ENCODE results near the gene UNC13B. TPM values are rescaled to one million over a fixed set of nuclear protein-coding genes. Genes with fewer than 3 reads are reported as not detected.

Gene UNC13B
- total and polyA plus RNA-seq, 2 experiments from 2014 or later: 7.1 to 24.3 TPM

- no peaks in the 10 kb centered on the region for H3K36me3 ChIP-seq (replicated peaks; ENCODE audit: insufficient read depth, low read depth)
- no peak overlapping the region for H2AFZ ChIP-seq
- no peak overlapping the region for H3K27ac ChIP-seq
- H3K4me2 ChIP-seq: no peak overlapping the region
- no peak for TF ChIP-seq EZH2 (IDR thresholded peaks at IDR 0.05; ENCODE audit: borderline replicate concordance)
- TF ChIP-seq EZH2phosphoT487 (IDR thresholded peaks at IDR 0.05; ENCODE audit: low read depth, severe bottlenecking, unreplicated experiment): no peak
- TF ChIP-seq CTCF (IDR thresholded peaks at IDR 0.05; ENCODE audit: poor library complexity): no peak
- no peak overlapping the region for H3K4me3 ChIP-seq
- no peaks in the 10 kb centered on the region for H3K9me3 ChIP-seq (ENCODE audit: low read depth)
- no peaks in the 10 kb centered on the region for H3K27me3 ChIP-seq
- H3K79me2 ChIP-seq: no peaks in the 10 kb centered on the region
- no peaks in the 10 kb centered on the region for H4K20me1 ChIP-seq (ENCODE audit: insufficient read depth, poor library complexity, severe bottlenecking)
- WGBS (ENCODE audit: low lambda C conversion rate, missing lambda C conversion rate): 75% methylated on average over 1 of the region's 1 CpG
- no peak for DNase-seq (ENCODE audit: low spot score)
- H3K9me2 ChIP-seq (replicated peaks; ENCODE audit: insufficient read depth): no peaks in the 10 kb centered on the region
- no peaks in the 10 kb centered on the region for H3K4me1 ChIP-seq (ENCODE audit: insufficient read depth)
Observed at GRCh38 chr9:35333551-35333950, 171.7 kb downstream of the UNC13B start.

GRCh38 chr9:35335164-35335563, 173.4 kb downstream of the UNC13B start:
- no peaks in the 10 kb centered on the region for H3K36me3 ChIP-seq (replicated peaks; ENCODE audit: insufficient read depth, low read depth)
- no peak overlapping the region for H2AFZ ChIP-seq
- H3K27me3 ChIP-seq: no peaks in the 10 kb centered on the region
- H3K4me3 ChIP-seq: no peak overlapping the region
- H3K4me2 ChIP-seq: no peak overlapping the region
- H3K9me3 ChIP-seq (ENCODE audit: low read depth): no peaks in the 10 kb centered on the region
- no peaks in the 10 kb centered on the region for H3K9me2 ChIP-seq (replicated peaks; ENCODE audit: insufficient read depth)
- no peak for TF ChIP-seq CTCF (IDR thresholded peaks at IDR 0.05; ENCODE audit: poor library complexity)
- no peak for TF ChIP-seq EZH2phosphoT487 (IDR thresholded peaks at IDR 0.05; ENCODE audit: low read depth, severe bottlenecking, unreplicated experiment)
- TF ChIP-seq EZH2 (IDR thresholded peaks at IDR 0.05; ENCODE audit: borderline replicate concordance): no peak
- no peaks in the 10 kb centered on the region for H3K4me1 ChIP-seq (ENCODE audit: insufficient read depth)
- no peak overlapping the region for H3K27ac ChIP-seq
- DNase-seq (ENCODE audit: low spot score): no peak
- H3K79me2 ChIP-seq: no peaks in the 10 kb centered on the region
- H4K20me1 ChIP-seq (ENCODE audit: insufficient read depth, poor library complexity, severe bottlenecking): no peaks in the 10 kb centered on the region

GRCh38 chr9:35338086-35338485, 176.3 kb downstream of the UNC13B start:
- Histone ChIP-seq H3K27ac (no peak overlapping the region), H2AFZ (no peak overlapping the region), H3K4me1 (ENCODE audit: insufficient read depth) (no peaks in the 10 kb centered on the region), H4K20me1 (ENCODE audit: insufficient read depth, poor library complexity, severe bottlenecking) (no peaks in the 10 kb centered on the region), H3K4me3 (no peak overlapping the region), H3K27me3 (no peaks in the 10 kb centered on the region), H3K36me3 (replicated peaks; ENCODE audit: insufficient read depth, low read depth) (no peaks in the 10 kb centered on the region), H3K9me2 (replicated peaks; ENCODE audit: insufficient read depth) (no peaks in the 10 kb centered on the region), H3K79me2 (no peaks in the 10 kb centered on the region), H3K9me3 (ENCODE audit: low read depth) (no peaks in the 10 kb centered on the region), H3K4me2 (no peak overlapping the region)
- 88% methylated on average over 2 of the region's 2 CpGs for WGBS (ENCODE audit: low lambda C conversion rate, missing lambda C conversion rate)
- no peak for DNase-seq (ENCODE audit: low spot score)
- no peak for TF ChIP-seq EZH2 (IDR thresholded peaks at IDR 0.05; ENCODE audit: borderline replicate concordance)

- no peak for TF ChIP-seq CTCF (IDR thresholded peaks at IDR 0.05; ENCODE audit: poor library complexity)
- H3K36me3 ChIP-seq (replicated peaks; ENCODE audit: insufficient read depth, low read depth): no peaks in the 10 kb centered on the region
- H3K4me2 ChIP-seq: no peak overlapping the region
- no peak overlapping the region for H3K27ac ChIP-seq
- H3K9me2 ChIP-seq (replicated peaks; ENCODE audit: insufficient read depth): no peaks in the 10 kb centered on the region
- 95% methylated on average over 6 of the region's 6 CpGs for WGBS (ENCODE audit: low lambda C conversion rate, missing lambda C conversion rate)
- no peaks in the 10 kb centered on the region for H4K20me1 ChIP-seq (ENCODE audit: insufficient read depth, poor library complexity, severe bottlenecking)
- DNase-seq (ENCODE audit: low spot score): no peak
- no peak overlapping the region for H3K4me3 ChIP-seq
- H3K79me2 ChIP-seq: no peaks in the 10 kb centered on the region
- H3K27me3 ChIP-seq: no peaks in the 10 kb centered on the region
- H2AFZ ChIP-seq: no peak overlapping the region
- no peaks in the 10 kb centered on the region for H3K9me3 ChIP-seq (ENCODE audit: low read depth)
- H3K4me1 ChIP-seq (ENCODE audit: insufficient read depth): no peaks in the 10 kb centered on the region
Observed at GRCh38 chr9:35338561-35339274, 176.9 kb downstream of the UNC13B start.
